Right lobe of liver (tissue), 4 donors: ENCODE data around the gene SLC18A3.

Experiments
- CTCF ChIP-seq, 4 donors: fragments of 200-600 bp in 3 of 4; fragments of 450-650 bp in 1 of 4; IDR thresholded peaks; one replicate each; pipeline versions ENCODE4 v1.5.1 to v1.8.0; 2016 to 2022; ENCODE audit warnings: antibody characterized with exemption in 4 of 4, mild to moderate bottlenecking in 2 of 4
- POLR2A ChIP-seq: fragments of 450-650 bp; IDR thresholded peaks from one replicate; pipeline ENCODE4 v1.6.1; 2017; ENCODE audit warnings: antibody characterized with exemption, mild to moderate bottlenecking
- donor health status: DM: no; HTN: no; CAD: no.
- donor health status: DM: no; HTN: no; CAD: no.
- donor health status: DM: no; HTN: yes; CAD: no.

GRCh38 chr10:49579621-49580020, 30.5 kb upstream of the SLC18A3 start:
- TF ChIP-seq POLR2A: no peak
- no peak for TF ChIP-seq CTCF (IDR thresholded peaks at IDR 0.05)
